HG02973 (cell line): ENCODE data around the gene XPR1.
"Not testable (repeated sequence)": the region's sequence is repeated elsewhere in the genome, so short reads cannot be mapped to it uniquely, and the experiment has no call there.

ENCODE experiments used
- ATAC-seq: cut with Tn5 transposase; IDR thresholded peaks from one replicate; pipeline ENCODE4 v1.9.1; 2021; ENCODE audit warnings: moderate library complexity; ENCODE audit not compliant: unreplicated experiment

The XPR1 gene

DNA sequence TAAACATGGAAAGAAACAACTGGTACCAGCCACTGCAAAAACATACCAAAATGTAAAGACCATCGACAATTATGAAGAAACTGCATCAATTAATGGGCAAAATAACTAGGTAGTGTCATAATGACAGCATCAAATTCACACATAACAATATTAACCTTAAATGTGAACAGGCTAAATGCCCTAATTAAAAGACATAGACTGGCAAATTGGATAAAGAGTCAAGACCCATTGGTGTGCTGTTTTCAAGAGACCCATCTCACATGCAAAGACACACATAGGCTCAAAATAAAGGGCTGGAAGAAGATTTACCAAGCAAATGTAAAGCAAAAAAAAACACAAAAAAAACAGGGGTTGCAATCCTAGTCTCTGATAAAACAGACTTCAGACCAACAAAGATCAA is 201.4 kb downstream of the XPR1 start:
- not testable (repeated sequence) for ATAC-seq

- ATAC-seq, result no peak
These were observed 204.6 kb downstream of the XPR1 start for GRCh38 chr1:180836449-180836848.

GRCh38 chr1:180837020-180837419 is 205.2 kb downstream of the XPR1 start:
- no peak for ATAC-seq

- no peak for ATAC-seq
These were observed 206.7 kb downstream of the XPR1 start for GRCh38 chr1:180838535-180838934.

GRCh38 chr1:180839547-180839946 is 207.7 kb downstream of the XPR1 start:
- no peak for ATAC-seq

DNA sequence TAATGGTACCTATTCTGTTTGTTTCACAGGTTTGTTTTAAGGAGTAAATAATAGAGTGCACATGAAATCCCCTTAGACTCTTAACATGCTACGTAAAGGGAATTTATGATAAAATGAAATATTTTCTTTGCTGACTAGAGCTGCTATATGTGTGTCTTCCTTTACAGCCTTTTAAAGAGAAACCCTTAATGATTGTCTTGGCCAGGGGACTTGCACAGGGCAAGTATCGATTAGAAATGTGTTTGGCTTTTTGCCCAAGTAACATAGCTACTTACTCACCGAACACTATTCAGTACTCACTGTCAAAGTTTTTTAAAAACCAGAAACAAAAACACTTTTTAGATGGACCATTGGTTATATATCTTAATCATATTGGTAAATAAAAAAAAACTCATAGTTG is 209.6 kb downstream of the XPR1 start:
- no peak for ATAC-seq

DNA sequence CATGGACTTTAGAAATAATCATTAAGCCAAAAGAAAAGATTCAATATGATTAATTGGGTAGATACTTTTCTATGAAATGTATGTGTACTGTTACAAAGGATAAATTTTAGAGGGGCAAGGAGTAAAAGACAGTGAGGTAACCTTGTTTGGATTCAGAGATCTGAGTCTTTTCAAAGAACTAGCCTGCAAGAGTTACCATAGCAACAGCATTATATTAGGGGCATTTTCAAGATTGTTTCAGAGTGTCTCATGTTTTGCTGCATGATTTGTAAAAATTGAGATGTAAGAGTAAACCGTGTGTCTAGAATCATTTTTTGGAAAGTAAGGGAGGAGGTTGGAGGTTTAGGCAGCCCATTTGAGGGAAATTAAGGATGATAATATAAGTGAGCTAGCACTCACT is 210.2 kb downstream of the XPR1 start:
- ATAC-seq, result no peak

DNA sequence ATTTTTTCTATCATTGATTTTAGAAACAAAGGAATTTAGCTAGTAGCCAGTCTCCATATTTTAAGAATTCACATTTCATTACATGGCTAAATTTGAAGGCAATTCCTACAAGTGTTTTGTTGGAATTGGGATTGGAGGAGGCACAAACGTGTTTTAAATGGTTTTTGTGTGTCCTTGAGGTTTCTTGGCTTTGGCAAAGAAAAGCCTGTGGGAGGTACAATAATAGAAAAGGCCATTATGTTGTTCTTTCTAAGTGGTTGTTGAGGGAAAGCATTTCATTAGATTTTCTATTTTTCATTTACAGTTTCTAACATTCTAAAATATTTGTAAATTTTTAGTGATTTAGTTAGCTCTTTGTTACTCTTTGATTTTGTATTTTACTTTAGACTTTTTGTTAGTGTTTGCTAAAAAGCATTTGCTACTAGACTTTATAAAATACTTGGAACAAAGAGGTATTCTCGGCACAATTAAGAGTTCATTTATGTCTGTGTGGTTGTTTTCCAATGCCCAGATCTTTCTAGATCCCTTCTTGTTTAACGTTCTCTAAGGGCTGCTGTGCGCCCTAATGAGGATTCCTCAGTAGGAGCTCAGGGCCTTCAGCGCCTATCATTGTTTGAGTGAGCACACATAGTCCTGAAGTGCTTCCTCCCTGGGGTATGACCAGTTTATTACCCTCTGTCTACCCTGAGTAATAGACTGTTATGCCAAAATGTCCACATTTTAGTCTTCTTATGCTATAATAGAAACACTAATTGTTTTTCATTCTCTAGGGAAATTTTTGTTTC is 210.9 kb downstream of the XPR1 start:
- ATAC-seq, result no peak

DNA sequence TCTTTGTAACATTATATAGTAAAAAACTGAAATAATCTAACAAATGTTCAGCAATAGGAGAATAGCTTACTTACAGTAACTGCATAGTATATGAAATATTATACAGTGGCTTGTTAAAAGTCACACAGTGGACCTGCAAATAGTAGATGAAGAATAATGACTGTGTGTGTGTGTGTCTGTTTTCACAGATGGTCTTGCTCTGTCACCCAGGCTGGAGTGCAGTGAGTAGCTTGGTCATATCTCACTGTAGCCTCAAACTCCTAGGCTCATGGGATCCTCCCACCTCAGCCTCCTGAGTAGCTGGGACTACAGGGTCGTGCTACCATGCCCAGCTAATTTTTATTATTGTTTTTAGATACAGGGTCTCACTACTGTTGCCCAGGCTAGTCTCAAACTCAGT is 213.5 kb downstream of the XPR1 start:
- no peak for ATAC-seq

- no peak for ATAC-seq
These were observed 216.4 kb downstream of the XPR1 start for GRCh38 chr1:180848191-180848590.

GRCh38 chr1:180849031-180849775 is 217.4 kb downstream of the XPR1 start:
- ATAC-seq, result peak; percentile 68

DNA sequence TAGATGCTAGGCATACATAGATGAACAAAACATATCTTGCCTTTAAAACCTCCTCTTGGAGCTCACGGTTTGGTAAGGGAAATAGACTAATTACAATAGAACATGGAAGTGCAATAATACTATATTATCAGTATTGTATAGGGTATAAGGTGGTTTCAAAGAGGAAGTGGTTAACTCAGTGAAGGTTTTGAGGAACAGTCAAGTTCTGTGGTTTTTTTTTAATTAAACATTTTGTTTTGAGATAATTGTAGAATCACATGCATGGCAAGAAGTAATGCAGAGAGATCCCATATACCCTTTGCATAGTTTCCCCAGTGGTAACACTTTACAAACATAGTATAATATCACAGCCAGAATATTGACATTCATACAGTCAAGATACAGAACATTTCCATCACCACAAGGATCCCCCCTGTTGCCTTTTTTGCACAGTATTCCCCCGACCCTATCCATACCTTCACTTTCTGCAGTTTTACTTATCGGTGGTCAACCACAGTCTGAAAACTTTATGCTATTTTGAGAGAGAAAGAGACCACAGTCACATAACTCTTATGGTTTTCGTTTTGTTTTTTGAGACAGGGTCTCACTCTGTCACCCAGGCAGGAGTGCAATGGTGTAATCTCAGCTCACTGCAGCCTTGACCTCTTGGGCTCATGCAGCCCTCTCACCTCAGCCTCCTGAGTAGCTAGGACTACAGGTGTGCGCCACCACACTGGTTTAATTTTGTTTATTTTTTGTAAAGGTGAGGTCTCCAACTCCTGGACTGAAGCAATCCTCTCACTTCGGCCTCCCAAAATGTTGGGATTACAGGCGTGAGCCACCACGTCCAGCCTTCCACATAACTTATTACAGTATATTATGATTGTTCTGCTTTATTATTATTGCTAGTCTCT is 220.4 kb downstream of the XPR1 start:
- ATAC-seq, result peak; percentile 35

DNA sequence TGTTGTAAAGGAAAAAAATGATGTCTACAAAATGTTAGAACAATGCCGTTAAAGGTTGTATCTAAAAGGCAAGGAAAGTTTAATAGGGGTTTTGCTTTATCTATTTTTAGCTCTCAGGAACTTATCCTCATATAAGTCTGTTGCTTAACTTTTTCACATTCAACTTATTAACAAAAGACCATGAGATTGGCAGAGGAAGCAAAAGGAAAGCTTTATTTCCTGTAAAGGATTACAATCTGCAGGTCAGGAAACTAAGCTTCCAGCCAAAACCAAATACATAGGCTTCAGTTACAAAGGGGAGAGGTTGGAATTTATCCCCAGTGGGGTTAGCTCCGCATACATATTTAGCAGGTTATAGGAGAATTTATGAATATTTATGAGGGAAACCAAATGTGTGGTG is 222.2 kb downstream of the XPR1 start:
- no peak for ATAC-seq

DNA sequence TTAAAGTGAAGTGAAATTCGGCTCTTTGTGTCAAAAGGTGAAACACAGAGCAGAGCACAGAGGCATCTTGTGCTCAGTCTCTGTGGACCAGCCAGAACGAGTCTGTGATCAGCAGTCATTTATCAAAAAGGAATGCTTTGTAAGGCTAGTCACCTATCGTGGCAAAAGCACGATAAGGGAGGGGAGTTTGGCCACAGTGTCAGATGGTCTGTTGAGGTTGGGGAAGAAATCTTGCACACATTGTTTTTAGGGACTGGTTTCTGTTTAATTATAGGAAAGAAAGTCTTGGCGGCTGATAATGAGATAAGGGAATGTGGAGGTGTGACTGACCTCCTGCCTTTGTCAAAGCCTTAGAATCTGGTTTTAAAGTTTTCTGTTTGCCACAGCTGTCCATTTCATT is 222.6 kb downstream of the XPR1 start:
- ATAC-seq, result no peak

DNA sequence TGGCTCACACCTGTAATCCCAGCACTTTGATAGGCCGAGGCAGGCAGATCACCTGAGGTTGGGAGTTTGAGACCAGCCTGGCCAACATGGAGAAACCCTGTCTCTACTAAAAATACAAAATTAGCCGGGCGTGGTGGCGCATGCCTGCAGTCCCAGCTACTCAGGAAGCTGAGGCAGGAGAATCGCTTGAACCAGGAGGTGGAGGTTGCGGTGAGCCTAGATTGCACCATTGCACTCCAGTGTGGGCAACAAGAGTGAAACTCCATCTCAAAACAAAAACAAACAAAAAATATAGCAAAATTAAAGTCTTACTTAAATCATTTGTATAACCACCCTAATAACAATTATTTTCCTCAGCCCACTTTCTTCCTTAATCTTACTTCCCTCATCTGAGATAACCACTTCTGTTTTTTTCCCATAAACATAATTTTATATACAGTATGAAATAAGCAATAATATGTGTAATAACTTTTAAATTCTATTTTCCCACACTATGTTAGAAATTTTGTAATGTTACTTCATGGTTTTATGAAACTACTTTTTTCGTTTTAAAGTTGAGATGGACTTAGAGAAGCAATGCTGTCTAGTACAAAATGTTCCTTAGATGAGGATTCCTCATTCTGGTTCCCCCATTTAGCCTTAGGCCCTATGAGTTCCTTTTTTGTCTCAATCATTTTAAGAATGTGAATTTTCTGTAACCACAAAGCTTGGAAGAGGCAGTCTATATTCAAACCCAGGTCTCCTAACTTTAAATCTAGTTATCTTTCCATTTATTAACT is 226.3 kb downstream of the XPR1 start:
- ATAC-seq, result not testable (repeated sequence)

DNA sequence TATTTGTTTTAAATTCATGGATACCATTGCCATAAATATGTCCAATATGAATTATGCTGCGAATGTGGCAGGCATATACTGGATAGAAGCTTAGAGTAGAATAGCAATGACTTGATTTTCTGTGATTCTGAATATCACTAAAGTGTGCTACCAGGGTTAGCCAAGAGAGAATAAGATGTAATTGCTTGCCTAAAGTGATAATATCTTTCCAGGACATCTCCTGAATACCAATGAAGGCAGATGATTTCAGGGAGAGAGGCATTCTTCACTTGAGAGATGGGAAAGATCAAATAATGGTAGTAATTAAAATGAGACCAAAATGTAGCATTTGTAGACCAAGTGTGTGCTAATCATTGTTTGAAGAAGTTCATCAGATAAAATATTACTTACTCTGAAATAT is 227.5 kb downstream of the XPR1 start:
- ATAC-seq, result no peak

DNA sequence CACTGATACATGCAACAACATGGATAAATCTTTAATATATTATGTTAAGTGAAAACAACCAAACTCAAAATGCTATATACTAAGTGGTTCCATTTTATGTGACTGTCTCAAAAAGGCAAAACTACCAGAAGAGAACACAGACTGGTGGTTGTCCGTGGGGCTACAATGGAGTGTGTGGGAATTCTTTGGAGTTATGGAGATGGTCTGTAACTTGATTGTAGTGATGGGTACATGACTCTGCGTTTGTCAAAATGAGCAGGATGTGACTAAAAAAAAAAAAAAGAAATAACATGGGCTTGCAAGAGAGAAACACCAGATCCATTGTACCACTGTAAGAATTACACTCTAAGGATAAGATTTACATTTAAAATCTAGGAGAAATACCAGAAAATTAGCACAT is 228.7 kb downstream of the XPR1 start:
- ATAC-seq, result no peak

GRCh38 chr1:180862305-180862704 is 230.5 kb downstream of the XPR1 start:
- ATAC-seq, result no peak

DNA sequence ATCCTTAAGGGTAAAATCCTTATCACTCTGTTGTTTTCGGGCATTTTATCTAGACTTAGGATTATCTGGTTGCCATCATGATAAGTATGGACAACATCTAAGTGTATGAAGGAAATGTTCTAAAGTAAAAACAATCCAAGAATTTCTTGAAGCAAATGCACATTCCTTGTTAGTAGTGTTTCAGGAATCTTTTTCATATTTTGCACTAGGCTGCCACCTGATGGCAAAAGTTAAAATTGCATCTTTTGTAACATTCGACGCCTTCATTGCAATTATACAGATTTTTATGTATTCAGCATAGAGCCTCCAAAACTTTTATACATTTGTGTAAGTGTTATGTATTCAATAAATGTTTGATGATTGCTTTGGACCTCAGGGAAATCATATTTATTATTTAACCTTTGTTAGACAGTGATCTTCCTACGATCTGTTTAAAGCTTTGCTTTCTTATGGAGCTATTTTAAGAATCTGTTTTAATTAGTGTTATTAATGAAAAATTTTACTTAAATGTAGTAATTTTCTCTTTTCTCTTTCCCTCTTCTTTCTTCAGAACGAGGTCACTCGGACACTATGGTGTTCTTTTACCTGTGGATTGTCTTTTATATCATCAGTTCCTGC is 231.4 kb downstream of the XPR1 start:
- ATAC-seq, result no peak

- ATAC-seq, result peak; percentile 53
These were observed 250.1 kb downstream of the XPR1 start for GRCh38 chr1:180881806-180882509.
